NCI-H1694 (cell line): ENCODE measurements around the gene TSPAN19.

Source experiments
- DNase-seq: peaks from one replicate; lab custom pipeline; 2025; lab: John Stamatoyannopoulos, UW

Gene TSPAN19

GRCh38 chr12:85000729-85001128 lies 35.3 kb downstream of the TSPAN19 start:
- no peak for DNase-seq

GRCh38 chr12:84998341-84998740 lies 37.7 kb downstream of the TSPAN19 start:
- DNase-seq = no peak

- DNase-seq = no peak
These were observed 39.3 kb downstream of the TSPAN19 start for GRCh38 chr12:84996759-84997158.

- DNase-seq = no peak
These were observed 40.4 kb downstream of the TSPAN19 start for GRCh38 chr12:84995641-84996040.

- no peak for DNase-seq
These were observed 41.7 kb downstream of the TSPAN19 start for GRCh38 chr12:84994426-84994825.

GRCh38 chr12:84986586-84986985 lies 49.5 kb downstream of the TSPAN19 start:
- peak; percentile 36 for DNase-seq

GRCh38 chr12:84986117-84986516 lies 50.0 kb downstream of the TSPAN19 start:
- no peak for DNase-seq

- DNase-seq = no peak
These were observed 52.8 kb downstream of the TSPAN19 start for GRCh38 chr12:84983289-84983688.

GRCh38 chr12:84982888-84983287 lies 53.2 kb downstream of the TSPAN19 start:
- no peak for DNase-seq

GRCh38 chr12:84978921-84979320 lies 57.2 kb downstream of the TSPAN19 start:
- no peak for DNase-seq

- no peak for DNase-seq
These were observed 59.9 kb downstream of the TSPAN19 start for GRCh38 chr12:84976133-84976532.

- no peak for DNase-seq
These were observed 61.8 kb downstream of the TSPAN19 start for GRCh38 chr12:84974155-84974815.

- DNase-seq = no peak
These were observed 63.1 kb downstream of the TSPAN19 start for GRCh38 chr12:84973026-84973425.

GRCh38 chr12:84969226-84969625 lies 66.9 kb downstream of the TSPAN19 start:
- DNase-seq = no peak
